ENCODE measurements around the gene ST6GALNAC3. TPM values are rescaled to one million over a fixed set of nuclear protein-coding genes. Genes with fewer than 3 reads are reported as not detected.
A peak's percentile ranks its signal among the peaks of the same experiment; 100 is the strongest.
"Not testable (repeated sequence)": the region's sequence is repeated elsewhere in the genome, so short reads cannot be mapped to it uniquely, and the experiment has no call there.

The ST6GALNAC3 gene
- polyA plus RNA-seq, 2 of the 4 experiments (the other 2 are of a cell fraction), result 1.1 to 1.2 TPM

DNA sequence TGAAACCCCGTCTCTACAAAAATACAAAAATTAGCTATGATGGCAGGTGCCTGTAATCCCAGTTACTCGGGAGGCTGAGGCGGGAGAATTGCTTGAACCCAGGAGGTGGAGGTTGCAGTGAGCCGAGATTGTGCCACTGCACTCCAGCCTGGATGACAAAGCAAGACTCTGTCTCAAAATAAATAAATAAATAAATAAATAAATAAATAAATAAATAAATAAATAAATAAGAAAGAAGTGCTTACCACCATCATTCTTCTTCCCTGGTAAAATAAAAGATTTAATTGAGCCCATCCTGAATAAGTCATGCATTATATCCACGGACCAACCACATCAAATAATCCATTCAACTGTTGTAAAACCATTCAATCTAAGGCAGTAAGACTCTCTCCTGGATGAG lies 578.3 kb downstream of the ST6GALNAC3 start:
- H3K4me3 ChIP-seq; H3K4me2 ChIP-seq; H3K9me3 ChIP-seq; CTCF ChIA-PET; H3K4me1 ChIP-seq; POLR2A ChIA-PET; ATAC-seq; FAIRE-seq; DNase-seq (ENCODE audit: low read depth in 1 of 2, low spot score in 1 of 2); H3K27ac ChIP-seq: not testable (repeated sequence)
- 10% methylated on average over 5 of the region's 5 CpGs for WGBS (ENCODE audit: missing lambda C conversion rate)
- peak; percentile 43 for TF ChIP-seq ZC3H11A (IDR thresholded peaks at IDR 0.05)

DNA sequence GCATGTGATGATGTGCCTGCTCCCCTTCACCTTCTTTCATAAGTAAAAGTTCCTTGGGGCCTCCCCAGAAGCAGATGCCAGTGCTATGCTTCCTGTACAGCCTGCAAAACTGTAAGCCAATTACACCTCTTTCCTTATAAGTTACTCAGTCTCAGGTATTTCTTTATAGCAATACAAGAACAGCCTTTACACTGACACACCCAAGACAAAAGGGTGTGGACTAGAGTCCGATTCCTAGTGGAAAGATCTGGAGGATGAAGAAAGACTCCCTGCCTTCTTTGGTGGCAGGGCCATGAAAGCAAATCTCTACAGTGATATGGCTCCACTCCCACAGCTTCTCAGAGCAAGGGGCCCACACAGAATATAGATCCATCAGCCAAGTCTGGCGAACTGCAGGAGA lies 583.1 kb downstream of the ST6GALNAC3 start:
- no peak overlapping the region for H3K4me3 ChIP-seq
- TF ChIP-seq ZSCAN20 (CRISPR knock-in tag; IDR thresholded peaks at IDR 0.05) (no peak), CBX8 (IDR thresholded peaks at IDR 0.05) (no peak), ESRRA (IDR thresholded peaks at IDR 0.05; ENCODE audit: borderline replicate concordance, low read length) (no peak), JUN (IDR thresholded peaks at IDR 0.05) (no peak), POLR2A (IDR thresholded peaks at IDR 0.05; ENCODE audit: low read length) (no peak), RCOR1 (IDR thresholded peaks at IDR 0.05; ENCODE audit: low read depth, low read length) (no peak), RNF2 (IDR thresholded peaks at IDR 0.05; ENCODE audit: borderline replicate concordance, low read depth) (no peak), FOSB (CRISPR knock-in tag; IDR thresholded peaks at IDR 0.05) (no peak), SMC3 (IDR thresholded peaks at IDR 0.05) (no peak), ZNF302 (CRISPR knock-in tag; IDR thresholded peaks at IDR 0.05) (no peak), HEYL (CRISPR knock-in tag; IDR thresholded peaks at IDR 0.05) (no peak), FOXS1 (CRISPR knock-in tag; IDR thresholded peaks at IDR 0.05) (no peak), RFX5 (IDR thresholded peaks at IDR 0.05) (no peak)
- TF ChIP-seq, protein P1, sequence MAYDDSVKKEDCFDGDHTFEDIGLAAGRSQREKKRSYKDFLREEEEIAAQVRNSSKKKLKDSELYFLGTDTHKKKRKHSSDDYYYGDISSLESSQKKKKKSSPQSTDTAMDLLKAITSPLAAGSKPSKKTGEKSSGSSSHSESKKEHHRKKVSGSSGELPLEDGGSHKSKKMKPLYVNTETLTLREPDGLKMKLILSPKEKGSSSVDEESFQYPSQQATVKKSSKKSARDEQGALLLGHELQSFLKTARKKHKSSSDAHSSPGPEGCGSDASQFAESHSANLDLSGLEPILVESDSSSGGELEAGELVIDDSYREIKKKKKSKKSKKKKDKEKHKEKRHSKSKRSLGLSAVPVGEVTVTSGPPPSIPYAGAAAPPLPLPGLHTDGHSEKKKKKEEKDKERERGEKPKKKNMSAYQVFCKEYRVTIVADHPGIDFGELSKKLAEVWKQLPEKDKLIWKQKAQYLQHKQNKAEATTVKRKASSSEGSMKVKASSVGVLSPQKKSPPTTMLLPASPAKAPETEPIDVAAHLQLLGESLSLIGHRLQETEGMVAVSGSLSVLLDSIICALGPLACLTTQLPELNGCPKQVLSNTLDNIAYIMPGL (CRISPR knock-in tag; IDR thresholded peaks at IDR 0.05; ENCODE audit: borderline replicate concordance), result no peak
- TF ChIP-seq, protein P2, sequence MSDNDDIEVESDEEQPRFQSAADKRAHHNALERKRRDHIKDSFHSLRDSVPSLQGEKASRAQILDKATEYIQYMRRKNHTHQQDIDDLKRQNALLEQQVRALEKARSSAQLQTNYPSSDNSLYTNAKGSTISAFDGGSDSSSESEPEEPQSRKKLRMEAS (IDR thresholded peaks at IDR 0.05), result no peak
- TF ChIP-seq, protein P3, sequence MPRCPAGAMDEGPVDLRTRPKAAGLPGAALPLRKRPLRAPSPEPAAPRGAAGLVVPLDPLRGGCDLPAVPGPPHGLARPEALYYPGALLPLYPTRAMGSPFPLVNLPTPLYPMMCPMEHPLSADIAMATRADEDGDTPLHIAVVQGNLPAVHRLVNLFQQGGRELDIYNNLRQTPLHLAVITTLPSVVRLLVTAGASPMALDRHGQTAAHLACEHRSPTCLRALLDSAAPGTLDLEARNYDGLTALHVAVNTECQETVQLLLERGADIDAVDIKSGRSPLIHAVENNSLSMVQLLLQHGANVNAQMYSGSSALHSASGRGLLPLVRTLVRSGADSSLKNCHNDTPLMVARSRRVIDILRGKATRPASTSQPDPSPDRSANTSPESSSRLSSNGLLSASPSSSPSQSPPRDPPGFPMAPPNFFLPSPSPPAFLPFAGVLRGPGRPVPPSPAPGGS (IDR thresholded peaks at IDR 0.05), result no peak
- DNase-seq (ENCODE audit: low read depth in 1 of 2, low spot score in 1 of 2) (no peak), FAIRE-seq (no peak), ATAC-seq (no peak)
- POLR2A ChIA-PET, result no interaction called here
- no peak overlapping the region for H3K27ac ChIP-seq
- WGBS (ENCODE audit: missing lambda C conversion rate), result 0% methylated on average over 2 of the region's 2 CpGs
- H3K9me3 ChIP-seq, result no peaks in the 10 kb centered on the region
- CTCF ChIA-PET, result no interaction called here
- H3K4me1 ChIP-seq, result no peaks in the 10 kb centered on the region
- H3K4me2 ChIP-seq, result no peak overlapping the region

DNA sequence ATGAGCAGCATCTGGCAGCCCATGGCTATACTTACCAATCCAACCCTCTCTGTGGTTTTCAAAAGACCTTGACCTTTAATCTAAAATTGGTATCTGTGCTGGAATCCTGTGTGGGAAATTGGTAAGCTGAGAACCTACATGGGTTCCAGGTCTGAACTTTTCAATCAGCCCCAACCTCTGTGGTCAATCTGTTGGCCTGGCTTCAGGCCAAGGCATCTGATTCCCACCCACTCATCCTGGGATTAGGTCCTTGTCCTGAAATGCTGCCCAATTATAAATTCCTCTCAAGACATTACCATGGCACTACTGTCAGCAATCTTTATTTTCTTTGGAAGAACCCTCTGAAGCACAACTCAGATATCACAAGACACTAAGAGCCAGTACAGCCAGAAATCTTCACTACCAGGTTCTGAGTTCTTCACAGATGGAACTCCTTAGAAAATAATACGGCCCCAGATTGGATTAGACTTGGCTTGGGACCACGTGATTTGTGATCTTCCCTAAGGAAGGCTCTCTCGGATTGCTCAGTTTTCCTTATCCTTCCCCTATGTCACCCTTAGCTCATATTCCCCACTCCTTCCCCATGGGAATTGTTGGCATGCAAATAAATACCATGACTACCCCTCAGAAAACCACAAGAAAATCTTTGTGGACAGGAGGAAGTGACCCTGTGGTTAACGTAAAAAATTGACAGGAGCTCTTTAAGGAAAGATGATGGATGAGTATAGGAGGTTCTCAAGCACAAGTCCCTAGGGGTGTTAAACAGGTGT lies 584.8 kb downstream of the ST6GALNAC3 start:
- ChIA-PET POLR2A (no interaction called here), CTCF (no interaction called here)
- H3K4me1 ChIP-seq, result no peaks in the 10 kb centered on the region
- H3K4me3 ChIP-seq, result no peak overlapping the region
- WGBS (ENCODE audit: missing lambda C conversion rate), result 2% methylated on average over 4 of the region's 4 CpGs
- DNase-seq (ENCODE audit: low read depth in 1 of 2, low spot score in 1 of 2) (no peak), ATAC-seq (no peak), FAIRE-seq (no peak)
- H3K9me3 ChIP-seq, result no peaks in the 10 kb centered on the region
- TF ChIP-seq FOSB (CRISPR knock-in tag; IDR thresholded peaks at IDR 0.05) (no peak), RCOR1 (IDR thresholded peaks at IDR 0.05; ENCODE audit: low read depth, low read length) (no peak), HOXA7 (CRISPR knock-in tag; IDR thresholded peaks at IDR 0.05) (no peak), JUNB (IDR thresholded peaks at IDR 0.05) (no peak), HOXB5 (CRISPR knock-in tag; IDR thresholded peaks at IDR 0.05) (no peak), PHF8 (IDR thresholded peaks at IDR 0.05; ENCODE audit: borderline replicate concordance, low read depth) (no peak), EHMT2 (IDR thresholded peaks at IDR 0.05; ENCODE audit: low read depth) (no peak)
- TF ChIP-seq, protein P4, sequence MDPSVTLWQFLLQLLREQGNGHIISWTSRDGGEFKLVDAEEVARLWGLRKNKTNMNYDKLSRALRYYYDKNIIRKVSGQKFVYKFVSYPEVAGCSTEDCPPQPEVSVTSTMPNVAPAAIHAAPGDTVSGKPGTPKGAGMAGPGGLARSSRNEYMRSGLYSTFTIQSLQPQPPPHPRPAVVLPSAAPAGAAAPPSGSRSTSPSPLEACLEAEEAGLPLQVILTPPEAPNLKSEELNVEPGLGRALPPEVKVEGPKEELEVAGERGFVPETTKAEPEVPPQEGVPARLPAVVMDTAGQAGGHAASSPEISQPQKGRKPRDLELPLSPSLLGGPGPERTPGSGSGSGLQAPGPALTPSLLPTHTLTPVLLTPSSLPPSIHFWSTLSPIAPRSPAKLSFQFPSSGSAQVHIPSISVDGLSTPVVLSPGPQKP (IDR thresholded peaks at IDR 0.05; ENCODE audit: low read depth, low read length), result no peak
- TF ChIP-seq, protein P5, sequence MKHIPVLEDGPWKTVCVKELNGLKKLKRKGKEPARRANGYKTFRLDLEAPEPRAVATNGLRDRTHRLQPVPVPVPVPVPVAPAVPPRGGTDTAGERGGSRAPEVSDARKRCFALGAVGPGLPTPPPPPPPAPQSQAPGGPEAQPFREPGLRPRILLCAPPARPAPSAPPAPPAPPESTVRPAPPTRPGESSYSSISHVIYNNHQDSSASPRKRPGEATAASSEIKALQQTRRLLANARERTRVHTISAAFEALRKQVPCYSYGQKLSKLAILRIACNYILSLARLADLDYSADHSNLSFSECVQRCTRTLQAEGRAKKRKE (CRISPR knock-in tag; IDR thresholded peaks at IDR 0.05; ENCODE audit: low read depth), result no peak
- TF ChIP-seq, protein P6, sequence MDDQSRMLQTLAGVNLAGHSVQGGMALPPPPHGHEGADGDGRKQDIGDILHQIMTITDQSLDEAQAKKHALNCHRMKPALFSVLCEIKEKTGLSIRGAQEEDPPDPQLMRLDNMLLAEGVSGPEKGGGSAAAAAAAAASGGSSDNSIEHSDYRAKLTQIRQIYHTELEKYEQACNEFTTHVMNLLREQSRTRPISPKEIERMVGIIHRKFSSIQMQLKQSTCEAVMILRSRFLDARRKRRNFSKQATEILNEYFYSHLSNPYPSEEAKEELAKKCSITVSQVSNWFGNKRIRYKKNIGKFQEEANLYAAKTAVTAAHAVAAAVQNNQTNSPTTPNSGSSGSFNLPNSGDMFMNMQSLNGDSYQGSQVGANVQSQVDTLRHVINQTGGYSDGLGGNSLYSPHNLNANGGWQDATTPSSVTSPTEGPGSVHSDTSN (IDR thresholded peaks at IDR 0.05), result no peak
- TF ChIP-seq, protein P3 (IDR thresholded peaks at IDR 0.05), result no peak
- no peak overlapping the region for H3K27ac ChIP-seq
- H3K4me2 ChIP-seq, result no peak overlapping the region

Data from A549 (cell line).